ENCODE data around the gene MAMDC2.

The MAMDC2 gene

DNA sequence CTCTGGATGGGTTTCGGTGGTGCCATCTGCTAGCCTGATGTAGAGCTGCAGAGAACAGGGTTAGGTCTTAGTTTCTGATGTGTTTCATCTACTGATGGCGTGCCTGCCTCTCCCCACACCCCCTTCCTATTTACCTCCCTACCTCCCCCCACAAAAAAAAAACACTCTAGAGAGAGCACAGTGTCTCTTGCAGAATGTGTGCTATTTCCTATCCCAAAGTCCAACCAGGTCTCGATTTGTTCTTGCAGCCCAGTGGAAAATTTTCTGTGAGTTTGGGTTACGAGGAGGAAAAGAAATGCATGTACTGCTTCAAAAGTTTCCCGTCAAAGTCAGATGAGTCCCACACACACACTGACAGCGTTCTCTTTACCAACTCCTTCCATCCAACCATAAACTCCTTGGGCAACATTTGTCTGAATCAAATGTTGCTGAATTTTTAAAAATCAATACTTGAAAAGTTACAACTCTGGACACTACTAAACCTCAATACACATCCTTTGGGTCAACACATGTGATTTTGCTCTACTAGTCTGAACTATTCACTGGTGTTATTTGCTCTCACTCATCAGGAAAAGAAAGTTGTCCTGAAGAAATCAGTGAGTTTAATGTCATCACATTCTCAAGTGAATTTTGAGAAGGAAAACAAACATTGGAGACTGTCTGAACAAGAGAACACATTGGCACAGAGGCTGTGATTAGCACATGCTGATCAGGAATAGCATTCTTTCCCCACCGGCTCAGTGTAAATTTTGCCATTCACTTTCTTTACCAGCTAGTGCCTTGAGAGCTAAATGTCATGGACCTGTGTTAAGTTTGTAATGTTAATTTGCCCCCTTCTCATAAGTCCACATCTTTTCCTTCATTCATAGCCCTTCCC, 84.1 kb downstream of the MAMDC2 start:
- DNase-seq (ENCODE audit: insufficient read length, low spot score): no peak
- no peak for FAIRE-seq

- no peak for DNase-seq (ENCODE audit: insufficient read length, low spot score)
- FAIRE-seq: no peak
Measured at GRCh38 chr9:70130266-70130665, 86.6 kb downstream of the MAMDC2 start.

DNA sequence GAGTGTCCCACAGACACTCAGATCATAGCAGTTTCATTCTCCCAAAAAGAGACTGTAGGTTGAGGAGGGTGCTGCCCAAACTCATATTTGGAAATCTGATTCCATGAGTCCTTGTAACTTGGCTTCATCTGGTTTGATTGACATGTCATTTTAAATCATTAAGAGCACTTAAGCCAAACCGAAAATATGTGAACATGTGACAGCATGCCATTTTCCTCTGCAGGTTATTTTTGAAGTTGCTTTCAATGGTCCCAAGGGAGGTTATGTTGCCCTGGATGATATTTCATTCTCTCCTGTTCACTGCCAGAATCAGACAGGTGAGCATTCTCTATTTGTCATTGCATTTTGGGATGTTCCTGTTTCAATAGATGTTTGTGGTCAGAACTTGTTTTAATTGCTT, 87.6 kb downstream of the MAMDC2 start:
- FAIRE-seq: no peak
- DNase-seq (ENCODE audit: insufficient read length, low spot score): no peak

DNA sequence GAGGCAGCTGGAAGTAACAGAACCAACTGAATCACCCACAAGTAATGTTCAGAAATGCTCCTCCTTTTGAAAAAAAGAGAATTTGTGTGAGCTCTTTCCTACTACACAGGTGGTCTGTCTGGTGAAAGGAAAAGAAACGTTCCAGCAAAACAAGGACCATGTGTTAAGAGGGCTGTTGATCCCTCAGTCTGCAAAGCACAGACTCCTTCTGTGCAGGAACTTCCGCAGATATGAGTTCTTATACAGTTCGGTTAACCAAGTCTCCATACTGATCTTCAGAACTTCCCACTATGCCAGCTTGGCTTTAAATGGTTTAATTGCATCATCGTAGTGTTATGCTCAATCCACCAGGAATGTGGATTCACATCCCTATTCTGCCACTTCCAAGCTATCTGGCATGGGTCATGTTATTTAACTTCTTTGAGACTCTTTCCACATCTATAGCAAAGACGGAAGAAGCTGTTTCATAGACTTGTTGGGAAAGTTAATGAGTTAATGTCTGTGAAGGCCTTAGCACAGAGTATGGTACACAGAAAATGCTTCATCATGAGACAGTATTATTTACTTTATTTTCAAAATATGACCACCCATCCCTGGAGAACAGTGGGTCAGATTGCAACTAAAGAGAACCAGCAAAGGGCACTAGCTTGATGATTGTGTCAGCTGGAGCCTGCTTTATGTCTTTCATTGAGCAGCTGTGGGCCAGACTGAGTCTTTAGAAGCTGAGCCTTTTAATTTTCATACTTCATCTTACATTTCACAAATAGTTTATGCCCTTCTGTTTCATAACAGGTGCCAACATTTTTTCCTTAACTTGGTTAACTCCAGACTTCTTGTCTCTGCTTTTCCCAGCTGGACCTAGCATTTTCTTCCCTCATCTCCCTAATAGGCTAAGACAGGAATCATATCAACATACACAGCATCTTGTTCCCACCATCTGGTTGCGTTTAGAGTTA, 89.9 kb downstream of the MAMDC2 start:
- DNase-seq (ENCODE audit: insufficient read length, low spot score) (no peak), FAIRE-seq (no peak)

DNA sequence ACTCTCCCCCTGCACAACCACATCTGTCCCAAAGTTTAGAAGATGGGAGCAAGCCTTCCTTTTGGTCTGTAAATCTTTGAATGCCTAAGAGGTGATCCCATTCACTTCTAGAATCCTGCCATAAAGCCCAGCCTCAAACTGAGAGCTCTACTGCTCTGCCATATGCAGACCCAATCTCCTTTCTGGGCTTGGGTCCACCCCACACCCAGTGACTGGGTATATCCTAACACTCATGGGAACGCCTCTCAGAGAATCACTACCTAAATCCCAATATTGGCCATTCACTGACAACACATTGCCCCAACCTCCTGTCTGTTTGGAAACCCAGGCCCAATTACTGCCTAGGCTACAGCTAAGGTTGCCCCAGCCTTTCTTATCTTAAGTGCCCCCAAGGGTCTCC, 90.7 kb downstream of the MAMDC2 start:
- DNase-seq (ENCODE audit: insufficient read length, low spot score): no peak
- no peak for FAIRE-seq

- FAIRE-seq (no peak), DNase-seq (ENCODE audit: insufficient read length, low spot score) (no peak)
Measured at GRCh38 chr9:70135176-70135575, 91.5 kb downstream of the MAMDC2 start.

- FAIRE-seq: no peak
- DNase-seq (ENCODE audit: insufficient read length, low spot score): no peak
Measured at GRCh38 chr9:70136632-70137031, 93.0 kb downstream of the MAMDC2 start.

DNA sequence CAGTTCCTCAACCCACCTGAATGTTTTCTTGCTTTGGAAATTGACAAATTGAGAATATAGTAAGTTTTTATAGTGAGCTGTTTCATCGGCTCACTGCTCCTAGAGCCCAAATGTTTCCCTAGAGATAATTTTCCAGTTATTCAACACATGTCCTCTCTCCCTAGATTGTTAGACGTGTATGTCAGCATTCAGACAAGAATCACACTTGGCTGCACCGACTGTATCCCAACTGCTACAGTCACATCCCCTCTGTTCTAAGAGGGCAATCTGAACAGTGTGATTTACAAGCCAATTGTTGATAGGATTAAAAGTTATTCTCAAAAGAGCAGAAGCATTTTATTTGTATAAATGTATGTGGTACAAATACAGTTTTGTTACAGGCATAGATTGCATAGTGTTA, 93.9 kb downstream of the MAMDC2 start:
- FAIRE-seq (no peak), DNase-seq (ENCODE audit: insufficient read length, low spot score) (no peak)

- FAIRE-seq (no peak), DNase-seq (ENCODE audit: insufficient read length, low spot score) (no peak)
Measured at GRCh38 chr9:70142101-70142500, 98.5 kb downstream of the MAMDC2 start.

DNA sequence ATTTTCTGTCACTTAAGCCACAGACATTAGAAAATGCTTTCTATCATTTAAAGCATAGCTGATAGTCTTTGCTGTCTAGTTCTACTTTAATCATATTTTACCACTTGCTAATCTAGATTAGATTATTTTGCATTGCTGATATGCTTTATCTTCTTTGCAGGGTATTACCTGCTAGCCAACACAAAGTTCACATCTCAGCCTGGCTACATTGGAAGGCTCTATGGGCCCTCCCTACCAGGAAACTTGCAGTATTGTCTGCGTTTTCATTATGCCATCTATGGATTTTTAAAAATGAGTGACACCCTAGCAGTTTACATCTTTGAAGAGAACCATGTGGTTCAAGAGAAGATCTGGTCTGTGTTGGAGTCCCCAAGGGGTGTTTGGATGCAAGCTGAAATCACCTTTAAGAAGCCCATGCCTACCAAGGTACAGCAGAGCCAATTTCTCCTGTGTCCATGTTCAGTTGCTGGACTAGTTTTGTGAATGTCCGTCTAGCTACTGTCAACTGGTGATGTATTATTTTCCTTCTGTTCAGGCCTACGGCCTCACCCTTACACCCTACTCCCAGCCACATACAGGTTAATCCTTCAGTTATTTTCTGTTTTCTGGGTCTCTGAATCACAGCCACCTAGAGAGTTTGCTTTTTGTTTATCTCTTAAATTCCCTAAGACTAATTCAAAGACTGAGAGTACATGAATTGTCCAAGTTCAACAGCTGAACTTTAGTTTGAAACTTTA, 99.9 kb downstream of the MAMDC2 start:
- DNase-seq (ENCODE audit: insufficient read length, low spot score): no peak
- FAIRE-seq: no peak

- no peak for DNase-seq (ENCODE audit: insufficient read length, low spot score)
- FAIRE-seq: no peak
Measured at GRCh38 chr9:70144131-70144503, 100.5 kb downstream of the MAMDC2 start.

DNA sequence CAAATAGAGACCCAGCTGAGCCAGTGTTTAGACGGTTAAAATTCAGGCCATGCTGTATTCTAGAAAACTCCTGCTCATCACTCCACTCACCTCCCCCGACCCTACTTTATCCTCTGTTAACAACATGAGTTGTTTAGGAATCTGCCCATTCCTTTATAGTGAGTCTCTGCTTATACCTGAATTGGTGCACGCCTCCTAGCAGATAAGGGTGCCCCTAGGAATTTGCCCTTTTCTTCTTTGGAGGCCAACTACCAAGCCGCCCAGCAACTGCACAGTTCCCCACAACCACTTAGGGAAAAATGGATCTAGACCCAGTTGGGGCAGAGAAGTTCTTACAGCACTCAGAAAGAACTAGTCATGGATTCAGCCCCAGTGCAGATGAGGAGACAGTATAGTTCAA, 102.3 kb downstream of the MAMDC2 start:
- no peak for DNase-seq (ENCODE audit: insufficient read length, low spot score)
- FAIRE-seq: no peak

GRCh38 chr9:70147196-70147595, 103.5 kb downstream of the MAMDC2 start:
- DNase-seq (ENCODE audit: insufficient read length, low spot score): no peak
- no peak for FAIRE-seq

DNA sequence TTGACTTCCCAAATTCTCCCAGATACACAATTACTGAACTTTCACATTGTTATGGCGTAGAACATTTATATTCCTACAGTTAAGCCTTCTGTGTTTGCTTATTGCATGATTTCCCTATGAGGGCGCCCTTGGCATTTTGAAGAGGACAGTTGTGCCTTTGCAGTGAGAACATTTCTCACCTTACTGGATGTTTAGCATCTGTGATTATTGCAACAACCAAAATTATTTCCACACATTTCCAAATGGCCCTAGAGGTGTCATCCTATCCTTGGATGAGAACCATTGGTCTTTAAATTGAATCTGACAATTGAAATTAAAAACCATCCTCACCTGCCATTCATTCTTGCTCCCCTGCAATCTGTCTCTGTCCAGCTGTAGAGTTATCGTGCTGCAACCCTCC, 104.0 kb downstream of the MAMDC2 start:
- DNase-seq (ENCODE audit: insufficient read length, low spot score): no peak

GRCh38 chr9:70152350-70152749, 108.7 kb downstream of the MAMDC2 start:
- no peak for FAIRE-seq

More for the DNA sequence above, 104.0 kb downstream of the MAMDC2 start:
- no peak for FAIRE-seq

GRCh38 chr9:70156729-70157128, 113.1 kb downstream of the MAMDC2 start:
- no peak for FAIRE-seq
- no peak for DNase-seq (ENCODE audit: insufficient read length, low spot score)

More at GRCh38 chr9:70152350-70152749, 108.7 kb downstream of the MAMDC2 start:
- no peak for DNase-seq (ENCODE audit: insufficient read length, low spot score)

DNA sequence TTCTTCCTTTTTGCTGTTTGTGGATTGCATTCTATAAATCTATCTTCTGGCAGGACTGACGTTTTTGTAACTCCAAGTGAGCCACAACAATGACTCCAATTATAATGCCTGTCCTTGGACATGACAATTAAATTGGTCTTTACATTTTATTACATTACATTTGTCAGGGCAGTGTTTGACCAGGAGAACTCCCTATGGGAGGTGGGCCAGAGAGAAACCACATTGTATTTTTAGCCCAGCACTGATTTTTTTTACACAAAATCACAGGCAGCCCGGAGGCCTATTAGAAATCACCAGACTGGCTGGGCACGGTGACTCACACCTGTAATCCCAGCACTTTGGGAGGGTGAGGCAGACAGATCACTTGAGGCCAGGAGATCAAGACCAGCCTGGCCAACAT, 116.0 kb downstream of the MAMDC2 start:
- FAIRE-seq (no peak), DNase-seq (ENCODE audit: insufficient read length, low spot score) (no peak)

- DNase-seq (ENCODE audit: insufficient read length, low spot score): no peak
- FAIRE-seq: no peak
Measured at GRCh38 chr9:70160686-70161600, 117.3 kb downstream of the MAMDC2 start.

- FAIRE-seq: no peak
- DNase-seq (ENCODE audit: insufficient read length, low spot score): no peak
Measured at GRCh38 chr9:70165006-70165602, 121.5 kb downstream of the MAMDC2 start.

All from GM19239 (cell line).